Hepatocyte (in vitro differentiated cells): ENCODE data around the gene GAS2L1. TPM values are rescaled to one million over a fixed set of nuclear protein-coding genes. Genes with fewer than 3 reads are reported as not detected.

ENCODE experiments used
- DNase-seq: peaks from one replicate; pipeline ENCODE4 v3.0.0-alpha.2; 2016; ENCODE audit warnings: low spot score
- H2AFZ ChIP-seq: fragments of 200-600 bp; sonication (generic); 2 replicates; pipeline ENCODE4 v1.6.0; 2016; ENCODE audit warnings: antibody characterized with exemption, mild to moderate bottlenecking
- H3K27ac ChIP-seq: fragments of 200-600 bp; sonication (generic); 2 replicates; pipeline ENCODE4 v1.5.1; 2016; ENCODE audit warnings: mild to moderate bottlenecking
- H3K27me3 ChIP-seq: fragments of 200-600 bp; sonication (generic); 2 replicates; pipeline ENCODE4 v1.6.1; 2016
- H3K36me3 ChIP-seq: fragments of 200-600 bp; sonication (generic); replicated peaks from 2 replicates; pipeline ENCODE4 v1.5.1; 2016; ENCODE audit warnings: low read depth; ENCODE audit not compliant: insufficient read depth
- H3K4me1 ChIP-seq: fragments of 200-600 bp; sonication (generic); 2 replicates; pipeline ENCODE4 v1.5.1; 2016; ENCODE audit warnings: mild to moderate bottlenecking, moderate library complexity; ENCODE audit not compliant: insufficient read depth
- H3K4me2 ChIP-seq: fragments of 200-600 bp; sonication (generic); 2 replicates; pipeline ENCODE4 v1.6.0; 2016
- H3K4me3 ChIP-seq: fragments of 200-600 bp; sonication (generic); 2 replicates; pipeline ENCODE4 v1.5.1; 2016; ENCODE audit warnings: mild to moderate bottlenecking
- H3K79me2 ChIP-seq: fragments of 200-600 bp; sonication (generic); 2 replicates; pipeline ENCODE4 v1.6.0; 2017; ENCODE audit warnings: mild to moderate bottlenecking
- H3K9me2 ChIP-seq: fragments of 200-600 bp; sonication (generic); replicated peaks from 2 replicates; pipeline ENCODE4 v1.6.0; 2017; ENCODE audit warnings: mild to moderate bottlenecking; ENCODE audit not compliant: insufficient read depth
- H3K9me3 ChIP-seq: fragments of 200-600 bp; sonication (generic); 2 replicates; pipeline ENCODE4 v1.5.1; 2016; ENCODE audit warnings: low read depth, mild to moderate bottlenecking
- H4K20me1 ChIP-seq: fragments of 200-600 bp; sonication (generic); 2 replicates; pipeline ENCODE4 v1.6.0; 2016; ENCODE audit warnings: mild to moderate bottlenecking; ENCODE audit not compliant: insufficient read depth, poor library complexity, severe bottlenecking
- CTCF ChIP-seq: fragments of 200-600 bp; sonication (generic); IDR thresholded peaks from 2 replicates; pipeline ENCODE4 v1.5.1; 2016; ENCODE audit warnings: antibody characterized with exemption, mild to moderate bottlenecking; ENCODE audit not compliant: poor library complexity
- EZH2 ChIP-seq: fragments of 200-600 bp; sonication (generic); IDR thresholded peaks from 2 replicates; pipeline ENCODE4 v1.6.1; 2016; ENCODE audit warnings: antibody characterized with exemption, mild to moderate bottlenecking, borderline replicate concordance
- EZH2phosphoT487 ChIP-seq: fragments of 200-600 bp; sonication (generic); IDR thresholded peaks from one replicate; pipeline ENCODE4 v1.6.1; 2018; ENCODE audit warnings: antibody characterized with exemption, mild to moderate bottlenecking, low read depth, moderate library complexity; ENCODE audit not compliant: unreplicated experiment, severe bottlenecking
- WGBS: methylation state at CpG from one replicate; pipeline ENCODE4 v1.1.6; 2016; ENCODE audit warnings: low lambda C conversion rate; ENCODE audit errors: missing lambda C conversion rate; 5-methylcytosine and 5-hydroxymethylcytosine counted together
- polyA plus RNA-seq: library from polyadenylated mRNA; unstranded; fragments of >200 nt; fragmentation: Nextera tagmentation; extraction: Ambion mirVana; gene quantifications from 2 replicates; pipeline ENCODE4 v1.2.1, GENCODE V29; 2016
- total RNA-seq: library from RNA; depleted of rRNA; stranded (reverse); fragments of >200 nt; gene quantifications from 2 replicates; pipeline ENCODE4 v1.2.3, GENCODE V29; 2014

Gene GAS2L1
- total and polyA plus RNA-seq, 2 experiments from 2014 or later = 10.4 to 46.0 TPM

GRCh38 chr22:29332886-29333496 is 26.5 kb downstream of the GAS2L1 start:
- Histone ChIP-seq H3K4me1 (no peaks in the 10 kb centered on the region), H2AFZ (no peak overlapping the region), H3K9me3 (no peaks in the 10 kb centered on the region), H3K27ac (no peak overlapping the region), H3K9me2 (no peaks in the 10 kb centered on the region), H3K36me3 (no peaks in the 10 kb centered on the region), H4K20me1 (no peaks in the 10 kb centered on the region), H3K27me3 (no peaks in the 10 kb centered on the region), H3K4me3 (no peak overlapping the region), H3K4me2 (no peak overlapping the region), H3K79me2 (no peaks in the 10 kb centered on the region)
- DNase-seq = no peak
- TF ChIP-seq EZH2 (no peak), EZH2phosphoT487 (no peak), CTCF (no peak)
- 97% methylated on average over 8 of the region's 8 CpGs for WGBS

- Histone ChIP-seq H3K27ac (no peak overlapping the region), H2AFZ (no peak overlapping the region), H3K36me3 (no peaks in the 10 kb centered on the region), H3K4me3 (no peak overlapping the region), H3K9me2 (no peaks in the 10 kb centered on the region), H3K27me3 (no peaks in the 10 kb centered on the region), H4K20me1 (no peaks in the 10 kb centered on the region), H3K4me1 (no peaks in the 10 kb centered on the region), H3K79me2 (no peaks in the 10 kb centered on the region), H3K4me2 (no peak overlapping the region), H3K9me3 (no peaks in the 10 kb centered on the region)
- 99% methylated on average over 7 of the region's 7 CpGs for WGBS
- no peak for DNase-seq
- TF ChIP-seq CTCF (no peak), EZH2phosphoT487 (no peak), EZH2 (no peak)
These were observed 27.7 kb downstream of the GAS2L1 start for GRCh38 chr22:29334148-29334547.

DNA sequence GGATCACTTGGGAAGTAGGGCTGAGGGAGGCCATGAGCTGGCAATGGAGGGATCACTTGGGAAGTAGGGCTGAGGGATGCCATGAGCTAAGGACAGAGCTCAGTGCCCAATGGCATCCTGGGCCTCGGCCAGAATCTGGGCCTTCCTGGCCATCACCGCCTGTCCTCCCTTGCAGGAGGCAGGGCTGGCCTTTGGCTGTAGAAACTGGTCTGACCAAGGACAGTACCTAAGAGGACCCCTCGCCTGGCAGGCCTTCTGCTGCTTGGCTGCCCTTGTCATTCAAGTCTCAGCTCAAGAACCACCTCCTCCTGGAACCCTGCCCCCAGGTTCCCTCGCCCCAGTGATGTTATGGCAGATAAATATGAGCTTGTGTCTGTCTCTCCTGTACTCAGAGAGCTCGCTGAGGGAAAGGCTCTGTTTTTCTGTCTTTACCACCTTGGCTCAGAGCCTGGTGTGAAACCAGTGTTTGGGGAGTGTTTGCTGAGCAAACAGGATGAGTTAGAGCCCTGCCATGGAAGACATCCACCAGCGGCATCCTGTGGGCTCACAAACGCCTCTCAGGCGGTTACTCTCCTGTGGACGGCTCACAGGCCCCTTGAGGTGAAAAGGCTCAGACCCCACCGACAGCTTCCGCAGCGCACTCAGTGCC is 28.4 kb downstream of the GAS2L1 start:
- Histone ChIP-seq H3K9me2 (no peaks in the 10 kb centered on the region), H4K20me1 (no peaks in the 10 kb centered on the region), H3K9me3 (no peaks in the 10 kb centered on the region), H3K36me3 (no peaks in the 10 kb centered on the region), H3K27ac (no peak overlapping the region), H3K4me1 (no peaks in the 10 kb centered on the region), H3K27me3 (no peaks in the 10 kb centered on the region), H3K4me2 (no peak overlapping the region), H3K79me2 (no peaks in the 10 kb centered on the region), H2AFZ (no peak overlapping the region), H3K4me3 (no peak overlapping the region)
- WGBS = 88% methylated on average over 12 of the region's 12 CpGs
- no peak for DNase-seq
- TF ChIP-seq EZH2 (no peak), EZH2phosphoT487 (no peak), CTCF (no peak)
